Measurements from ENCODE around the gene MSANTD1. TPM values are rescaled to one million over a fixed set of nuclear protein-coding genes. Genes with fewer than 3 reads are reported as not detected.

Gene MSANTD1
- total and polyA plus RNA-seq, 8 donors = 0.31 to 5.8 (median 2.6) TPM; not detected in 2

GRCh38 chr4:3268395-3269104 is 19.6 kb downstream of the MSANTD1 start:
- H3K4me3 ChIP-seq = no peak overlapping the region
- no peaks in the 10 kb centered on the region for H3K27me3 ChIP-seq
- 79 to 82% (median 80%) methylated on average over 16 to 17 of the region's 17 CpGs for WGBS, 5 donors
- peaks cover 0 to 8% (median 2%) of the 10 kb centered on the region in 4 donors for H3K4me1 ChIP-seq
- H3K27ac ChIP-seq = no peak overlapping the region
- no peaks in the 10 kb centered on the region for H3K36me3 ChIP-seq
- no peaks in the 10 kb centered on the region for H3K9me3 ChIP-seq
- no peak for TF ChIP-seq CTCF (IDR thresholded peaks at IDR 0.05)
- no peak for TF ChIP-seq EP300 (IDR thresholded peaks at IDR 0.05)
- no peak for TF ChIP-seq POLR2A (IDR thresholded peaks at IDR 0.05)
- no peak for TF ChIP-seq POLR2AphosphoS5 (IDR thresholded peaks at IDR 0.05)
- intact Hi-C loops (cut with DNase I; ENCODE audit: low total_unique reads) = no loop called here
- peak in 1 of 2 donors; percentile 21 for DNase-seq

GRCh38 chr4:3269105-3269927 is 20.4 kb downstream of the MSANTD1 start:
- TF ChIP-seq CTCF (IDR thresholded peaks at IDR 0.05) (no peak), POLR2A (IDR thresholded peaks at IDR 0.05) (no peak), EP300 (IDR thresholded peaks at IDR 0.05) (no peak), POLR2AphosphoS5 (IDR thresholded peaks at IDR 0.05) (no peak)
- Histone ChIP-seq H3K9me3 (no peaks in the 10 kb centered on the region), H3K4me3 (no peak overlapping the region), H3K27ac (no peak overlapping the region), H3K36me3 (no peaks in the 10 kb centered on the region), H3K4me1 (peaks cover 0 to 8% (median 2%) of the 10 kb centered on the region in 4 donors), H3K27me3 (no peaks in the 10 kb centered on the region)
- peak in 1 of 2 donors; percentile 24 for DNase-seq
- whole genome bisulfite sequencing, 5 donors = 80 to 89% (median 85%) methylated on average over 13 to 25 of the region's 25 CpGs
- intact Hi-C loops (cut with DNase I; ENCODE audit: low total_unique reads) = no loop called here

- DNase-seq = peak; percentile 16 to 57
- no peak overlapping the region for H3K27ac ChIP-seq
- H3K36me3 ChIP-seq = no peaks in the 10 kb centered on the region
- H3K4me3 ChIP-seq = no peak overlapping the region
- peaks cover 0 to 8% (median 2%) of the 10 kb centered on the region in 4 donors for H3K4me1 ChIP-seq
- TF ChIP-seq CTCF (IDR thresholded peaks at IDR 0.05) (no peak), POLR2A (IDR thresholded peaks at IDR 0.05) (no peak), POLR2AphosphoS5 (IDR thresholded peaks at IDR 0.05) (no peak), EP300 (IDR thresholded peaks at IDR 0.05) (no peak)
- 79 to 86% (median 82%) methylated on average over 14 to 17 of the region's 17 CpGs for WGBS, 5 donors
- intact Hi-C loops (cut with DNase I; ENCODE audit: low total_unique reads) = no loop called here
- H3K9me3 ChIP-seq = no peaks in the 10 kb centered on the region
- H3K27me3 ChIP-seq = no peaks in the 10 kb centered on the region
Observed at GRCh38 chr4:3269991-3270611, 21.1 kb downstream of the MSANTD1 start.

DNA sequence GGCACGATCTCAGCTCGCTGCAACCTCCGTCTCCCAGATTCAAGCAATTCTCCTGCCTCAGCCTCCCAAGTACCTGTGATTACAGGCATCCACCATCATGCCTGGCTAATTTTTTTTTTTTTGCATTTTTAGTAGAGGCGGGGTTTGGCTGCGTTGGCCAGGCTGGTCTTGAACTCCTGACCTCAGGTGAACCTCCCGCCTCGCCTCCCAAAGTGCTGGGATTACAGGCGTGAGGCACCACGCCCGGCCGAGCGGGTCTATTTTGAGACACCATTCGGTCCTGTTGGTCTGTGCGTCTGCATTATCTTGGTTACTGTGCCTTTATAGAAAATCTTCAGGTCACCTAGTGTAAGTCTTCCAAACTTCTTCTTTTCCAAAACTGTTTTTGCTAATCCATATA is 22.2 kb downstream of the MSANTD1 start:
- H3K4me3 ChIP-seq = no peak overlapping the region
- no peaks in the 10 kb centered on the region for H3K9me3 ChIP-seq
- no peak for TF ChIP-seq EP300 (IDR thresholded peaks at IDR 0.05)
- TF ChIP-seq CTCF (IDR thresholded peaks at IDR 0.05) = no peak
- no peak for TF ChIP-seq POLR2AphosphoS5 (IDR thresholded peaks at IDR 0.05)
- no peak for TF ChIP-seq POLR2A (IDR thresholded peaks at IDR 0.05)
- peaks cover 0 to 8% (median 2%) of the 10 kb centered on the region in 4 donors for H3K4me1 ChIP-seq
- peak in 1 of 2 donors; percentile 5 for DNase-seq
- H3K36me3 ChIP-seq = no peaks in the 10 kb centered on the region
- H3K27ac ChIP-seq = no peak overlapping the region
- intact Hi-C loops (cut with DNase I; ENCODE audit: low total_unique reads) = no loop called here
- H3K27me3 ChIP-seq = no peaks in the 10 kb centered on the region
- WGBS, 5 donors = 81 to 83% (median 82%) methylated on average over 14 of the region's 14 CpGs
